HG03103 (cell line): Measurements from ENCODE around the gene SH3TC1.
A peak's percentile ranks its signal among the peaks of the same experiment; 100 is the strongest.

Source experiments
- ATAC-seq: cut with Tn5 transposase; IDR thresholded peaks from one replicate; pipeline ENCODE4 v1.9.1; 2021; ENCODE audit warnings: low read depth; ENCODE audit not compliant: unreplicated experiment

SH3TC1 gene

DNA sequence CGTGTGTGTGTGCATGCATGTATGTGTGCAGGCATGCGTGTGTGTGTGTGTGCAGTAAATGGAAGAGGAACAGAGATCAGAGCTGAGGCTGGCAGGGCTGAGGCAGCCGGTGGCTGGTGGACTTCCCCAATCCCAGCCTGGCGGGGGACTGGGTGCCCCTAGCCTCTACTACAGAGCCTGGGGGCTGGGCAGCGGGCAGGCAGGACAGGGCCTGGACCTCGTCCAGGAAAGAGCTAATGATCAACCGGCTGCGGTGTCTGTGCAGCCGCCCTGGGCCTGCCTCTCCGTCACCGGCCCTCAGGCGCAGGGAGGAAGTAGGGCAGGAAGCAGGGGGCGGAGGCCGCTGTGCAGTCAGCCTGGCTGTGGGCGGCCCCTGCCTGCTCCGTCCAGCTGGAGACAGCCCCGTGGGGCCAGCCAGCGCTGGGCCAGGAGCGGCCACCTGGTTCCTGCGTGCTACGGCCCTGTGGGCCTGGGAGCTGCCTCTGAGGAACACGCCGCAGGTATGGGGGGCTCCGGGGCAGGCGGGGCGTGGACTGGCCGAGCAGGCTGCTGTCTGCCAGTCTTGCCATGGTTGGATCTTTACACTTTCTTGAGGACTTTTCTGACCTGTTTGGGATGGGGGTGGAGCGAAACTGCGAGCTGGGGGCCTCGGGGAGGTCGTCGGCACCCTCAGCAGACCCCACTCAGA is at the start of gene SH3TC1:
Gene SH3TC1 (plus strand): TSS at position 385 of the 688 bp plus-strand sequence. CDS start 5,905 bp downstream, outside the sequence.
- peak; percentile 71 for ATAC-seq

DNA sequence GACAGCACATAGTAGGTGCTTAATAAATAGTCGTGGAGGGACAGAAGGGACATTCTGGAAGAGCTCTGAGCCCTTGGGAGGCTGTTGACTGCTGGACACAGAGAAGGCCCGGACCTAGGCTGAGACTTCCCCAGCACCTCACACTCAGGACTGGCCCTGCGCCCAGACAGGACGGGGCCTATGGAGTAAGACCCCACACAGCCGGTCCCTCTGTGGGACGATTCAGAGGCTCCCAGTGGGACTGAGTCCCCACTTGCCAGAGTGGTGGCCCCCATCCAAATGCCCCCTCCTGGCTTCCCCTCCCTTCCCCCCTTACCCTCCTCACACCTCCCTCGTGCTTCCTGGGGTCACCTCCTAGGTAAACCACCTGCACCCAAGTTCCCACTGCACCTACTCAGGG is 49.4 kb upstream of the SH3TC1 start:
- ATAC-seq, result no peak

DNA sequence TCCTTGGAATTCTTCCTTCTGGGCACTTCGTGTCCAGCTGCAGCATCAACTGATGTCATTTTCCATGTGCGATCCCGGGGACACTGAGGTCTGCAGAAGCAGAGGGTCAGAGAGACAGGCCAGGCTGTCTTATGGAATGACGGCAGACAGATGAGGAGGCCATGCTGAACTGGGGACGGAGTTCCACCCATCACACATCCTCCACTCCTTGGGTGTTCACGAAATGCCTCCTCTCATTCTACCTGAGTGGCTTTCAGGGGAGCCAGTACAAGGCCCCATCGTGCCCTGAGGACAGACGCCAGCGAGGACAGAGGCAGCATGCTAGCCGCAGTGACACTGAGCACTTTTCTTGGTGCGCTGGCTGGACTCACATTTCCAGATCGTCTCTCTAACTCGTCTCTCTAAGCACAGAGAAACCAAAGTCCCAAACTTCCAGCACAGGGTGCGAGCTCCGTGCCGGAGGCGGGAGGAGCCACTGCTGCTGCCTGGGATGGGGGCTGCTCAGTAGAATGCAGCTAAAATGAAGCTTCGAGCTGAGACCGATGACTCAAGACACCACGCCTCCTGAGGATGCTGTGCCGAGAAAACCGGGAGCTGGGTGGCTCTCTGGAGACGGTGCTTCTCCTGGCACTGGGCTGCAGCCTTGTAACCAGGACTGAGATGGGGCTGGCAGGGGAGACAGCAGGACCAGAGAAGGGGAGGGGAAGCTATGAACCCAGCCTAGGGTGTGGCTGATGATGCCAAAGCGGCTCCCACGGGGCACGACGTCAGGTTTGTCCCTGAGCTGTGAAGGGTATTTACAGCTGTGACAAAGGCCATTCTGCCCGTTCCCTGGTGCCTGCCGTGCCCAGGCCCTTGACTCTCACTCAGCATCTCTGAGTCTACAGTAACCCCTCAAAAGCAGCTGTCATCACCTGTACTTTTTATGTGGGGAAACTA is 48.7 kb upstream of the SH3TC1 start:
- no peak for ATAC-seq

DNA sequence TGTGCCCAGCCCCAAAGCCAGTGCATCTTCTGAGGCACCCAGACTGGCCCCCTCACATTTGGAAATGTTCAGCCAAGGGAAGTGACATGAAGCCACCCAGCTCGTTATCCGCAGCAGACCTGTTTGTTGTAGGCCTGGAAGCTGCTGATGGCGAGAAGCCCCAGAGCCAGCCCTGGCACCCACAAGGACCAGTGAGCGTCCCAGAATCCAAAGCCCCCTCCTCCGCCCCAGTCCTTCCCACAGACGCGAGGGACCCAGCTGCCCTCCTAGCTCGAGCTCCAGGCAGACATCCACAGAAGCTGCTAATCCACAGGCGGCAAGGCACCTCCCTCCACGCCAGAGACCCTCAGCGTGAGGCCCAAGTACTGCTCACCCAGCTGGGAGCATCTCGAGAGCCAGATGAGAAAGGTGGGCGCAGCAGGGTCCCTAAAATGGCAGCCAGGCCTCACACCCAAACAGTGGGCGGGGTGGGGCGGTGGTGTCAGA is 47.9 kb upstream of the SH3TC1 start:
- no peak for ATAC-seq

DNA sequence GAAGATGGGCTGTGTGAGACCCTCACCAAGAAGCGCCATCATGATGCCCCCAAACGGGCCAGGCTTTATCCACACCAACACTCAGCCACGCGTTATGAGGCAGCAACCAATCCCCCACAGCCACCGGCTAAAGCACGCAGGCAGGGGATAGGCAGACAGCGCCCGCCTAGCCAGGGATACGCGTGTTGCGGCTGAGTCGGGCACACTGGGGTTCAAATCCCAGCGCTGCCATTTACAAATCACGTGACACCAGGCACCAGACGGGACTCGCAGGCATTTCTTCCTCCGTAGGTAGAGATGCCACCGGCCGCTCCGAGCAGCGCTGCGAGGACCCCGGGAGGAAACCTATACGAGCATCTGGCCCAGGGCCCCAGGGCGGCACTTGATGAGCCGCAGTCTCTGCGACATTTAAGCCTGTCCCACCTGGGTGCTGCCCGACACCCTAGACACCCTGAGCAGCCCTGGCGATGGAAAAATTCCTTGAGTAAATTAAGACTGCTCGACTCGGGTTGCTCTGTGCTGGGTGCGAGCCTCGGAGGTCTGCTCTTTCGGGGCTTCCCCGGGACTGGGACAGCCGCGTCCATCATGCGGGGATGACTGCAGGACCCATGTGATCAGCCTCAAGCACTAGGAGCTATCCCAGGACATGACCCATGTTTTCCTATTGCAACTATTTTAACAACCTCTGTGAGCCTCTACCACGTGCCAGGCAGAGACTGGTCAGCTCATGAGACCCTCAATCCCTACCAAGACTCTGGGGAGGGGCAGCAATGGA is 46.8 kb upstream of the SH3TC1 start:
- ATAC-seq, result no peak

DNA sequence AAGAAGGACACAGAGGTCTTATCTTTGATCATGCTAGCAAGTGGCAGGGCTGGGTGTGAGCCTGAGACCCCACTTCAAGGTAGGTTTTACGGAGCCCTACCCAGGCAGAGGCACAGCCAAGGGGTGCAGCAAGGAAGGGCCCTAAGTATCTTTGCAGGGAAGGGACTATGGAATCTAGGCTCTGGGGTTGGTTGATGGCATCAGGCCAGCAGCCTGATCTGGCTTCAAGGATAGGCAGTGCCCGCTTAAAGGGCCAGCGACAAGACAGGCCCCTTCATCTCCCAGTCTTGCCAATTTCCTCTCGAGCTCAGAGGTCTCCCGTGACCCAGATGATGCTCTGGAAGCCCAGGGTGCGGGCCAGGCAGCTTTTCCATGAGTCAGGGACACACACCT is 46.2 kb upstream of the SH3TC1 start:
- ATAC-seq, result no peak

DNA sequence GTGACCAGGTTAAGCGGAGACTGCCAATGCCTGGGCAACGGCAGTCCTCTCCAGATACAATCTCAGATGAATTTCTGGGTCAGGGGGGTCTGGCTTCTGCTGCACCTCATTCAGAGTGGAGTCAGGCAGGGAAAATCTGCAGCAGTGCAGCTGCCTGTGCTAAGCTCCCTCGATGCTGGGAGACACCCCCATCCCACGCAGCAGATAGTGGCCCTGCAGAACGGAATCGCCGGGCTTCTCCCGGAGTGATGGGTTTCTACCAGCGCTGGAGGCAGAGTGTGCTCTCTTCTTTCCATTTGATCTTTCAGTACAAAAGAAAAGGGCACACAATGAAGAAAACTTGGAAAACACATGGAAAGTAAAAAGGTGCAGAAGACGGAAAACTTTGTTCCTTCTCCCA is 45.6 kb upstream of the SH3TC1 start:
- no peak for ATAC-seq

DNA sequence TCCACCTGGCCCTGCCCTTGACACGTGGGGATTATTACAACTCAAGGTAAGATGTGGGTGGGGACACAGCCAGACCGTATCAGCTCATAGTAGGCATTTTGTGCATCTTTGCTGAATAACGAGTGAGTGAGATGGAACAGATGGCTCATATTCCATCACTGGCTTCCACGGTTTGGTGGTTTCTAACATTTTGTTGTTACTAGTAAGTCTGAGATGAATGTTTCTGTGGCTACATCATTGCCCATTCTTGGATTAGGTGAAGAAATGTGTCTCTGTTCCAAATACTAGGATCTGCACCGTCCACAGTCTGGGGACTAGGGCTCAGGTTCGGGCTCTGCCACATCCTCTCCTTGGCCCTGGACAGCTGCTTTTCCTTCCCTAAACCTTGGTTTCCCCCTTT is 44.0 kb upstream of the SH3TC1 start:
- no peak for ATAC-seq

DNA sequence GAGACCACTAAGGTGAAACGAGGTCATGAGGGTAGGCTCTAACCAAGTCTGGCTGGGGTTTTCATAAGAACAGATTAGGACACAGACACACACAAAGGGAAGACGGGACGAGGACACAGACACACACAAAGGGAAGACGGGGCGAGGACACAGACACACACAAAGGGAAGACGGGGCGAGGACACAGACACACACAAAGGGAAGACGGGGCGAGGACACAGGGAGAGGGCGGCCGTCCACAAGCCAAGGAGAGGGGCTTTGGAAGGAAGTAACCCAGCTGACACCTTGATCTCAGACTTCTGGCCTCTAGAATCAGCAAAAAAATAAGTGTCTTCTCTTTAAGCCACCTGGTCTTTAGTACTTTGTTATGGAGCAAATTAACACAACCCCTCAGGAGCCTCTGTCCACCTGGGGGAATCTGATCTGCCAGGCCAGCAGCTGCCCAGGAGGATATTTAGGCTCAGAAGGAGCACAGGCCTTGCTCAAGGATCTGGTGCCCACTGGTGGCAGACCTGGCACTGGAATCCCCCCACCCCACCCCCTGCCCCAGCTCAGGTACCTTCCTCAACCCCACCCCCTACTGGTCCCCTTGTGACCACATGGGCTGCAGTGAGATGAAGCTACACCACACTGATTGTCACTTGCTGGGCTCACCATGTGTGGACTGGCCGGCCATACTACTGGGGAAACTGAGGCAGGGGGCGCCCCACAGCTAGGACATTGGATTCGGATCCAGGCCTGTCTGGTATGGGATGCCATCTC is 43.2 kb upstream of the SH3TC1 start:
- ATAC-seq, result no peak

DNA sequence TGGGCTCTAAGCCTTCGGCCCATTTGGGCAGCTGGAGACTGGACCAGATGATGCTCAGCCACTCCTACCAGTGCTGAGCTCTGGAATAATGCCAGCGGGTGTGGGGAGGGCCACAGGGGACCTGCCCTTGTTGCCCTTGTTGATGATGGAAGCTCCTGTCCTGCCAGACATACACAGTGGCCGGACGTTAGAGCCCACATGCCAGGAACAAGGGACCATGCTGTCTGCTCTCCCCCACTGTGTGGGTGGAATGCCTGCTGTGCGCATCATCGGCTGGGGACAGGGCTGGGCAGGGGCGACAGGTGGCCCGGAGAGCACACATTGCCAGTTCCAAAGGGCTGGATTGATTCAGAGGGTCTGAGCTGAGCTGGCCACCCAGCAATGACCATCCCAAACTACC is 42.5 kb upstream of the SH3TC1 start:
- ATAC-seq, result no peak

DNA sequence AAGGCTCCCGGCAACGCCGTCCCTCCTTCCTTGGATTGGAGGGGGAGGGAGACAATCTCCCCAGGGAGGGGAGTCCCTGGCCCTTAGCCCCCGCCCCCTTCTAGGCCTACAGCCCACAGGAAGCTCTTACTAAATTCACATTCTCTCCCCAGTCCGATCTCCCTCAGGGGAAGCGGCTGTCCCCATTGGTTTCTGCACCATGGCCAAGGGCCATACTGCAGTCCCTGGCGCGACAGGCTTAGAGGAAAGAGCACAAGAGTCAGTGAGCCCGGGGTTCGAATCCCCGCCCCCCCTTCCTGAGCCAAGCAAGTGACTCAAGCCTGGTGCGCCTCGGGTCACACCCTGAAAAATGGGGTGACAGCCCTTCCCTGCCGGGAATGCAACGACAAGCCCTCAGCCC is 41.6 kb upstream of the SH3TC1 start:
- ATAC-seq, result no peak

DNA sequence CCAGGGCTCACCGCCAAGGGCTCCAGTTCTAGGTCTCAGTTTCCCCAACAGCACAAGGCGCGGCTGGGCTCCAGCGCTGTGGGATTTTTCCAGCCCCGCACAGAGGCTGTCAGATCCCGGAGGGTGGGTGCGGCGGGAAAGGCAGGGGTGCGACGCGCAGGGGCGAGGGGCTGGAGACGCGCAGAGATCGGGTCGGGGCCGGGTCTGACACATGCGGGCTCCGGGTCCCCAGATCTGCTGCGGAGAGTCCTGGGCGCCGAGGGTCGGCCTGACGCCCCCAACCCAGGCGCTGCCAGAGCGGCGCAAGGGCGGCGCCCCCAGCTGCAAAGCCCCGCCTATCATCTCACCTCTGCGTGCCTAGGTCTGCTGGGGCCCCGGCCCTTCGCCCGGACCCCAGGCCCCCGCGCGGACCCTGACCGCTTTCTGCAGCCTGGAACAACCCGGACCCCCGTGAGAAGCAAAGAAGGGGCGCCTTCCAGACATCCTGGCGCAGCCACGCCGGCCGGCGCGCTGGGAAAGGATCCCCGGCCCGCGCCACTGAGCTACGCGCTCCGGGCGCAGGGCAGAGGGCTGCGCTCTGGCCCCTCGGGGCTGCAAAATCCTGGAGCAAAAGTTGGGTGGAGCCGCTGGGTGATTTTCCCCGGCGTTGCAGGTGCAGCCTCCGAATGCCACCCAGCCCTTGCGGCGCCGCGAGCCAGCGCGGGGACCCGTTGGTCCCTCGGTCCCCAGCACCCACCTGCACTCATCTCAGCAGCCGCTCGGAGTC is 41.0 kb upstream of the SH3TC1 start:
- ATAC-seq, result no peak

DNA sequence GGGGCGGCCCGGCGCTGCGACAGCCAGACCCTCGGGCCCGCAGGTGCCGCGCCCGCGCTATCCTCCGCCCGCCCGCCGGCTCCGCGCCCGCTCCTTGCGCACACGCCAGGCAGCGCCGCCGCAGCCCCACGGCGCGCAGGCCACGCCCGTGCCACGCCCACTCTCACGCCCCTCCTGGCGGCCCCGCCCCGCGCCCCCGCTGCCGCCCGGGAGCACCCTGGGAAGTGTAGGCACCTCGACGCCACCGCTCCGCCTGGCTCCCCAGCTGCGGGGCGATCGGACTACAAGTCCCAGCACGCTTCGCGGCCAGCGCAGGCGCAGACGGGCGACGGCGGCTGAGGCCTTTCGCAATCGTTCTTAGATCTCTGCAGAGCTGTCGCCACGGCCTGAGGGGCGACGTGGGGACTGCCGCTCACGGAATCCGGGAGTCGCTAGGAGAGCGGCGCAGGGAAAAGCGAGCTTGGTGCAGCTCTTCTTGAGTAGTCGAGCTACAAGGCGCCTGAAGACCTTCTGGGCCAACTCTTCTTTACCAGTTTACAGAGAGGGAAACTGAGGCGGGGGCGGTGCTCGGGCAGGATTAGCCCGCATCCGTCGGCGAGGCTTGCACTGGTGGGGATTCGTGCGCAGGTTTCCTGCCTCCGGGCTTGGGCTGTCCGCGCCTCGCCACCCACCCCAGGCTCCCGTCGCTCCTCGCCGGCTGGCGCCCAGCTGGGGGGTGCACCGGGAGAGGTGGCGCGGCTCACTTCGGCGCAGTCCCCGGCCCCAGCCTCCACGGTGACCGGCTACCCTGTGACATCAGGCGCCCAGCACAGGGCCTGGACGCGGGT is 40.2 kb upstream of the SH3TC1 start, which contains the start of gene ABLIM2:
Gene ABLIM2 (minus strand): TSS at position 104 of the 827 bp plus-strand sequence. CDS start 124 bp downstream, outside the sequence.
- ATAC-seq, result peak; percentile 98

DNA sequence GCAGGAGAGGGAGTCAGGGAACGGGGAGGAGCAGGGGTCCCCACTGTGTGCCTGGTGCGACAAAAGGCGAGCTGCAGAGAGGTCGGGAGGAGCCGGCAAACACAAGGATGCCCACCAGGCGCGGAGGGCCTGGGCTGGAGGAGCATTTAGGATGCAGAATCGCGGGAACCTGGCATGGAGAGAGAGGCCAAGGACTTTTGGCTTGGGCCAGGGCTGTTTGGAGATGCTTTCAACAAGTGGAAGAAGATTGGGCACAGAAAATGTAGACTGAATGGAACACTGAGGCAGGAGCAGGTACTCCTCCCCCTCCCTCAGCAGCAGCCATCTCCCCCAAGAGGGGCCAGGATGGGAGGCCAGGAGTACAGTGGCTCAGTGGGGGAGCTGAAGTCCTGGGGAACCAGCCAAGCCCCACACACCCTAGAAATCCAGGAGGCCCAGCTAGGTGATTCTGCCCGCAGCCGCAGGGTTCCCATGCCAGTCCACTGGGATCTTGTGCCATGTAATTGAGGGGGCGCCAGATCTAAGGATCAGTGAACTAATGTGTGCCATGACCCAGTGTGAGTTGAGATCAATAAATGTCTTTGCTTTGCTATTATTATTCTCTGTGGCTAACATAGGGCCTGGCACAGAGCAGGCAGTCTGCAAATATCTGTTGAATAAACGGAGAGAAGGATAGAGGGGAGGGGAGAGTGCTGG is 39.4 kb upstream of the SH3TC1 start:
- ATAC-seq, result no peak

DNA sequence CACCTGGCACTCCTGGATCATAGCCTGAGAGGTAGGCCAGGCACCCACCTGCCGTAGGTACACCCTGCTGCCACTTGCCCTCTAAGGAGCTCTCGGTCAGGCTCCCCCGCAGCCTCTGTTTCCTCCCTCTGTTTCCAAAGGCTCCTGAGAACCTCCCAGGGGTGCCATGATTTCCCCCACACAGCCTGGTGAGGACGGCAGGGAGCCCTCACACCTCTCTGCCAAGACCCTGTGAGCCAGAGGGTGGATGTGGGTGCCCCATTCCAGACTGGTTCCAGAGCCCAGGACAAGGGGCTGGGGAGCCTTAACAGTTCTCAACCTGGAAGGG is 38.9 kb upstream of the SH3TC1 start:
- no peak for ATAC-seq

DNA sequence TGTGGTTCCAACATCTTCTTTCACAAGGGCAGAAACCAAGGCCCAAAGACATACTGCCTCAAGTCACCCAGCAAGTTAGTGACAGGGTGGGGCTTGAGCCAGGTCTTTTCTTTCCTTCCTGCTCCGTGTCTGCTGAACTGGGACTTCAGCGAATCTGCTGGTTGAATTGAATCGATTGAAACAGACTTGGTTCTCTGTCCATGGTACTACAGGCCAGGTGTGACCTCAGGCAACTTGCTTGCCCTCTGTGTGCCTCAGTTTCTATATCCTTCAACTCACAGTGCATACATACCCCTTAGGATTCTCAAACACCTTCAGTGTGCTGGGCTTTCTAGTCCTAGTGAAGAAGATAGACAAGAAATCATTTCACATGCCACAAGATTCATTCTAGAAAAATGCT is 38.5 kb upstream of the SH3TC1 start:
- no peak for ATAC-seq

DNA sequence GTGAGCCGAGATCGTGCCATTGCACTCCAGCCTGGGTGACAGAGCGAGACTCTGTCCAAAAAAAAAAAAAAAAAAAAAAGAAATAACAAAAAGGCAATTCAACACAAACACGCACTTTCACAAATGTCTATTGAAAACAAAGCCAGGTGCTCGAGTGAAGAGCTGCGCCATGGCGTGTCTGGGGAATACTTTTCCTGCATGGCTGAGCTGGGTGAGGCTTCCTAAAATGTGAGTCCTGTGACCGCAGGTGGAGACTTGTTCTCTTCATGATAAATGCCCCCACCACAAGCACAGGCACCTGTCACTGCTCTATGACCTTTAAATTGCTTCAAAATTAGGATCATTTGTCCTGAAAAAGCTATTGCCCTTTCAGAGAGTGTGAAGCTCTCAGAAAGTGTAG is 36.5 kb upstream of the SH3TC1 start:
- no peak for ATAC-seq

DNA sequence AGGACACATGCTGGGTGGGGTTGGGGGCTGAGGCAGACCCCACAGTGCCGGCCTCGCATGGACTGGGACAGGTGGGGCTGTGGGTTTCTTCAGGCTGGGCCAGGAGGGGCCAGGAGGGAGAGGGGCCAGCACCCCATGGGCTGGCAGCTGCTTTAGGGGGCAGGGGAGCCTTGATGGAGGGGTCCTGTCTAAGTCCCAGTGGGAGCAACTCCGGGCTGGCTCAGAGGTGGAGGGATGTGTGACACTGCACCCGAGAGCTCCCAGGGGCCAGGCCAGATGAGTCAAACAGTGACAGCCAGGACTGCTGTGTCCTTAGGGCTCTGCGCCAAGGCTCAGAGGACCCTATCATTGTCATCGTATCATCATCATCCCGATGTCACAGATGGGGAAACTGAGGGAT is 36.1 kb upstream of the SH3TC1 start:
- ATAC-seq, result no peak
